Caco-2 (cell line): ENCODE results near the gene IL1RAPL1. TPM values are rescaled to one million over a fixed set of nuclear protein-coding genes. Genes with fewer than 3 reads are reported as not detected.

Experiments used
- BruUV-seq: library from RNA; stranded (reverse); fragments of 400-500 nt; replicated peaks from 2 replicates; lab custom pipeline; 2021; lab: Mats Ljungman, UMichigan
- CTCF ChIA-PET: fragments of 300-600 bp; sonication (Branson Sonifier 250); formaldehyde crosslinking; loops from one replicate; lab custom pipeline; 2022; ENCODE audit warnings: antibody characterized with exemption; lab: Charles Lee
- POLR2A ChIA-PET: fragments of 300-600 bp; sonication (Branson Sonifier 250); formaldehyde crosslinking; loops from one replicate; lab custom pipeline; 2022; ENCODE audit warnings: antibody characterized with exemption; lab: Charles Lee
- DNase-seq, 2 experiments: peaks; one replicate each; pipeline versions ENCODE4 v3.0.0 to v3.0.0-alpha.2; 2020 to 2022
- H3K27me3 ChIP-seq: replicated peaks from 2 replicates; pipeline ENCODE4 v1.6.0; 2011; ENCODE audit warnings: low read length; ENCODE audit not compliant: control insufficient read depth, insufficient read depth
- H3K36me3 ChIP-seq: 2 replicates; pipeline ENCODE4 v1.5.1; 2011; ENCODE audit warnings: low read length; ENCODE audit not compliant: control insufficient read depth, insufficient read depth
- H3K4me1 ChIP-seq: fragments of 250-450 bp; sonication (Bioruptor Pico); 2 replicates; pipeline ENCODE4 v1.5.1; 2020; ENCODE audit warnings: mild to moderate bottlenecking
- H3K4me3 ChIP-seq: 2 replicates; pipeline ENCODE4 v1.5.1; 2011; ENCODE audit warnings: low read depth, mild to moderate bottlenecking, control low read depth, low read length
- H3K9me3 ChIP-seq: fragments of 250-450 bp; sonication (Bioruptor Pico); 2 replicates; pipeline ENCODE4 v1.5.1; 2020; ENCODE audit warnings: mild to moderate bottlenecking, moderate library complexity
- H3K27ac Mint-ChIP-seq: one replicate; pipeline ENCODE4 v1.8.0; 2022; ENCODE audit warnings: mixed read lengths; ENCODE audit not compliant: unreplicated experiment
- H3K27me3 Mint-ChIP-seq: one replicate; pipeline ENCODE4 v1.8.0; 2022; ENCODE audit warnings: mixed read lengths; ENCODE audit not compliant: insufficient read depth, unreplicated experiment
- H3K36me3 Mint-ChIP-seq: one replicate; pipeline ENCODE4 v1.8.0; 2022; ENCODE audit warnings: mild to moderate bottlenecking, mixed read lengths; ENCODE audit not compliant: insufficient read depth, unreplicated experiment
- H3K4me1 Mint-ChIP-seq: one replicate; pipeline ENCODE4 v1.8.0; 2022; ENCODE audit warnings: low read depth, mixed read lengths; ENCODE audit not compliant: unreplicated experiment
- H3K4me3 Mint-ChIP-seq: one replicate; pipeline ENCODE4 v1.8.0; 2022; ENCODE audit warnings: mild to moderate bottlenecking, moderate library complexity, mixed read lengths; ENCODE audit not compliant: unreplicated experiment
- H3K9me3 Mint-ChIP-seq: one replicate; pipeline ENCODE4 v1.8.0; 2022; ENCODE audit warnings: mixed read lengths; ENCODE audit not compliant: unreplicated experiment
- CTCF ChIP-seq, 2 experiments: fragments of 200-600 bp in 1 of 2; IDR thresholded peaks; 1 replicate in 1 of 2; 2 replicates in 1 of 2; pipeline versions ENCODE4 v1.5.1 to v1.8.0; 2011 to 2022; ENCODE audit warnings: antibody characterized with exemption in 1 of 2, control low read depth in 1 of 2, inconsistent platforms in 1 of 2, low read depth in 1 of 2, low read length in 1 of 2, mild to moderate bottlenecking in 1 of 2, moderate library complexity in 1 of 2; ENCODE audit not compliant: insufficient read depth in 1 of 2, severe bottlenecking in 1 of 2, unreplicated experiment in 1 of 2
- intact Hi-C: fragments of 100-400 bp; cut with micrococcal nuclease; formaldehyde crosslinking; loops from one replicate; pipeline ENCODE4 v1.10.0; 2022; ENCODE audit not compliant: unreplicated experiment
- total RNA-seq: library from RNA; stranded (reverse); gene quantifications from 2 replicates; pipeline ENCODE4 v1.2.3, GENCODE V29; 2022

IL1RAPL1 gene
- total RNA-seq, 1 experiment from 2014 or later: not detected

GRCh38 chrX:29947225-29947624 is 1360.0 kb downstream of the IL1RAPL1 start:
- Histone ChIP-seq H3K4me1 (peaks cover 8% of the 10 kb centered on the region), H3K9me3 (no peaks in the 10 kb centered on the region), H3K36me3 (no peaks in the 10 kb centered on the region), H3K27me3 (no peaks in the 10 kb centered on the region), H3K4me3 (no peak overlapping the region)
- H3K27ac Mint-ChIP-seq: no peak overlapping the region
- ChIA-PET POLR2A (no interaction called here), CTCF (no interaction called here)
- DNase-seq: no peak
- H3K27me3 Mint-ChIP-seq: no peaks in the 10 kb centered on the region
- no peak for TF ChIP-seq CTCF (IDR thresholded peaks at IDR 0.05; ENCODE audit: insufficient read depth in 1 of 2, low read depth in 1 of 2, low read length in 1 of 2, severe bottlenecking in 1 of 2, unreplicated experiment in 1 of 2)
- no peaks in the 10 kb centered on the region for H3K9me3 Mint-ChIP-seq
- H3K36me3 Mint-ChIP-seq: no peaks in the 10 kb centered on the region
- BruUV-seq: no TSS peak
- H3K4me1 Mint-ChIP-seq: no peaks in the 10 kb centered on the region
- intact Hi-C loops: no loop called here
- no peak overlapping the region for H3K4me3 Mint-ChIP-seq

- no peaks in the 10 kb centered on the region for H3K36me3 ChIP-seq
- no peak overlapping the region for H3K4me3 ChIP-seq
- intact Hi-C loops: no loop called here
- no peak for DNase-seq
- H3K4me1 Mint-ChIP-seq: no peaks in the 10 kb centered on the region
- H3K4me3 Mint-ChIP-seq: no peak overlapping the region
- BruUV-seq: no TSS peak
- no peaks in the 10 kb centered on the region for H3K27me3 ChIP-seq
- no peaks in the 10 kb centered on the region; the same call in 1 of the 2 replicates for H3K4me1 ChIP-seq
- H3K27me3 Mint-ChIP-seq: no peaks in the 10 kb centered on the region
- H3K27ac Mint-ChIP-seq: no peak overlapping the region
- no peaks in the 10 kb centered on the region for H3K9me3 ChIP-seq
- H3K9me3 Mint-ChIP-seq: no peaks in the 10 kb centered on the region
- POLR2A ChIA-PET: no interaction called here
- H3K36me3 Mint-ChIP-seq: no peaks in the 10 kb centered on the region
- no peak for TF ChIP-seq CTCF (IDR thresholded peaks at IDR 0.05; ENCODE audit: insufficient read depth in 1 of 2, low read depth in 1 of 2, low read length in 1 of 2, severe bottlenecking in 1 of 2, unreplicated experiment in 1 of 2)
- CTCF ChIA-PET: no interaction called here
Observed at GRCh38 chrX:29948653-29949052, 1361.4 kb downstream of the IL1RAPL1 start.

- ChIA-PET CTCF (no interaction called here), POLR2A (no interaction called here)
- Mint-ChIP-seq H3K9me3 (no peaks in the 10 kb centered on the region), H3K27ac (no peak overlapping the region), H3K4me1 (no peaks in the 10 kb centered on the region), H3K36me3 (no peaks in the 10 kb centered on the region), H3K27me3 (no peaks in the 10 kb centered on the region), H3K4me3 (no peak overlapping the region)
- H3K4me3 ChIP-seq: no peak overlapping the region
- intact Hi-C loops: no loop called here
- no peak for DNase-seq
- no peaks in the 10 kb centered on the region for H3K27me3 ChIP-seq
- H3K36me3 ChIP-seq: no peaks in the 10 kb centered on the region
- H3K4me1 ChIP-seq: no peaks in the 10 kb centered on the region
- TF ChIP-seq CTCF (IDR thresholded peaks at IDR 0.05; ENCODE audit: insufficient read depth in 1 of 2, low read depth in 1 of 2, low read length in 1 of 2, severe bottlenecking in 1 of 2, unreplicated experiment in 1 of 2): no peak
- H3K9me3 ChIP-seq: no peaks in the 10 kb centered on the region
- no TSS peak for BruUV-seq
Observed at GRCh38 chrX:29952016-29952415, 1364.8 kb downstream of the IL1RAPL1 start.
